Activated naive CD4-positive, alpha-beta T cell treated with anti-CD3 and anti-CD28 coated beads, Interleukin-2, amount 50 U/mL, for 24 hours (primary cell): ENCODE measurements around the gene IRF2BP1.

ENCODE experiments used
- H3K27ac Mint-ChIP-seq: one replicate; pipeline ENCODE4 v1.8.0; 2021; ENCODE audit warnings: mild to moderate bottlenecking, mixed read lengths
- H3K27me3 Mint-ChIP-seq: one replicate; pipeline ENCODE4 v1.8.0; 2021; ENCODE audit warnings: mixed read lengths
- H3K36me3 Mint-ChIP-seq: one replicate; pipeline ENCODE4 v1.8.0; 2021; ENCODE audit warnings: mixed read lengths
- H3K4me1 Mint-ChIP-seq: one replicate; pipeline ENCODE4 v1.8.0; 2021; ENCODE audit warnings: mixed read lengths
- H3K4me3 Mint-ChIP-seq: one replicate; pipeline ENCODE4 v1.8.0; 2021; ENCODE audit warnings: mild to moderate bottlenecking, mixed read lengths
- H3K9me3 Mint-ChIP-seq: one replicate; pipeline ENCODE4 v1.8.0; 2021; ENCODE audit warnings: mixed read lengths

IRF2BP1 gene

DNA sequence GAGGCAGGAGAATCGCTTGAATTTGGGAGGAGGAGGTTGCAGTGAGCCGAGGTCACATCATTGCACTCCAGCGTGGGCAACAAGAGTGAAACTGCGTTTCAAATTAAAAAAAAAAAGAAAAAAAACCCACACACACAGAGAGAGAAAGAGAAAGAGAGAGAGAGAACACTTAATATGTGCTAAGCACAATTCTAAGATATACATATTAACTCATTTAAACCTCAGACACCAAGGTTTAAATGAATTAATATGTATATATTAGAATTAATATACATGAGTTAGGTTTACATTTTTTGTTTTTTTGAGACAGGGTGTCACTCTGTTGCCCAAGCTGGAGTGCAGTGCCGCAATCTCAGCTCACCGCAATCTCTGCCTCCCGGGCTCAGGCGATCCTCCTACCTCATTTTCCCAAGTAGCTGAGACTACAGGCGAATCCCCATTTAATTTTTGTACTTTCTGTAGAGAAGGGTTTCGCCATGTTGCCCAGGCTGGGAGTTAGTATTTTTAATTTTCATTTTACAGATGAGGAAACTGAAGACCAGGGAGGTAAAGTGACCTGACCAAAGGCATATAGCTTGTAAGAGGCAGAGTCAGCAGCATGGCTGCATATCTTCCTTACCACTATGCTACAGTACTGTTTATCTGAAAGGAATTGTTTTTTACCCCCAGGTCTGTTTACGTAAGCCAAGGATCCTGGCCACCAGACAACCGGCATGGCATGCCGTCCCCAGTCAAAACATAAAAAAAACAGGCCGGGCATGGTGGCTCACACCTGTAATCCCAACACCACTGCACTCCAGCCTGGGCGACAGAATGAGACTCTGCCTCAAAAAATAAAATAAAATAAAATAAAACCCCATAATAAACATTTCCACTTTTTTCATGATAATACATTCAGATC lies 25.3 kb downstream of the IRF2BP1 start:
- H3K9me3 Mint-ChIP-seq: no peaks in the 10 kb centered on the region
- H3K4me3 Mint-ChIP-seq: peak overlapping the region; percentile 66
- H3K4me1 Mint-ChIP-seq: peaks cover 38% of the 10 kb centered on the region
- no peak overlapping the region for H3K27ac Mint-ChIP-seq
- peaks cover 2% of the 10 kb centered on the region for H3K36me3 Mint-ChIP-seq
- peaks cover 13% of the 10 kb centered on the region for H3K27me3 Mint-ChIP-seq

DNA sequence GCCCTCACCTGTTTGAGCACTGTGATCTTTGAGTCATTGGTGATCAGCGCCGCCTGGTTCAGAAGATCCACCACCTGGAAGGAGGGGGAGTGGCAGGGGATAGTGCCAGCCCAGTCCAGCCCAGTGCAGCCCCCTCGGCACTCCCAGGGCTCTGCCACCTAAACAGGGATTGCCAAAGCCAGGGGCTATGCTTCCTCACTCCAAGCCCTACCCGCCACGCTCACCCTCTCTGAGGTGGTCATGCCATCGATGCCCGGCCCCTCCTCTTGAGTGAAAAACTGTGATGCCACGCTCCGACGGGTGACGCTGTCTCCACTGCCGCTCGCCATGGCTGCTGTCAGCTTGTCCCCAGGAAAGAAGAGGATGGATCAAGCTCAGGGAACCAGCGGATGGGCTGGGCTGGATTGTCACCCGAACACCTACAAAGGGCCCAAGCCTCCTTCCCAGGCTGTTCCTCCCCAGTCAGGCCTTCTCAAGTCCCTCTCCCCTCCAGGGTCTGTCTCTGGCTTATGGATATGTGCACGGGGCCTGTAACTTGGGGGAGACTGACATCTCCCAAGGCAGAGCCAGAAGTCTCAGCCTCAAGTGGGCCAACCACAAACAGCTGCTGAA lies 31.7 kb downstream of the IRF2BP1 start:
- Mint-ChIP-seq H3K4me1 (peaks cover 18% of the 10 kb centered on the region), H3K4me3 (no peak overlapping the region), H3K36me3 (peaks cover 9% of the 10 kb centered on the region), H3K27ac (no peak overlapping the region), H3K27me3 (no peaks in the 10 kb centered on the region), H3K9me3 (no peaks in the 10 kb centered on the region)

DNA sequence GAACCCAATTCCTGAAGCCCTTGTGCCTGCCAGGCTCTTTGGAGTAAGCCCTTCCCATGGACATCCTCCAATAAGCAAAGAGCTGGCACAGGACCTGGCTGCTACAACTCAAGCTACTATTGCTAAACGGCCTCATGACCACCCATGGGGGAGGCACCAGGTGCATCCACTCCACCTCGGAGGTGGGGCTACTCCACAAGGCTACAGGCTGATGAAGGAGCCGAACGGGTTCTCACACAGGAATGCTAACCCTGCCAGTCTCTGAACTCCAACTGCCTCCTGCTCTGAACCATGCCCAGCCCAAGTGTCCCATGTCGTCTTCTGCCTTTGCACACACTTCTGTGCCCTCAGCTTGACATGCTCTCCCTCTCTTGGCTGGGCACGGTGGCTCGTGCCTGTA lies 33.0 kb downstream of the IRF2BP1 start:
- no peaks in the 10 kb centered on the region for H3K27me3 Mint-ChIP-seq
- H3K4me1 Mint-ChIP-seq: peaks cover 9% of the 10 kb centered on the region
- no peak overlapping the region for H3K27ac Mint-ChIP-seq
- peaks cover 9% of the 10 kb centered on the region for H3K36me3 Mint-ChIP-seq
- no peaks in the 10 kb centered on the region for H3K9me3 Mint-ChIP-seq
- H3K4me3 Mint-ChIP-seq: no peak overlapping the region

DNA sequence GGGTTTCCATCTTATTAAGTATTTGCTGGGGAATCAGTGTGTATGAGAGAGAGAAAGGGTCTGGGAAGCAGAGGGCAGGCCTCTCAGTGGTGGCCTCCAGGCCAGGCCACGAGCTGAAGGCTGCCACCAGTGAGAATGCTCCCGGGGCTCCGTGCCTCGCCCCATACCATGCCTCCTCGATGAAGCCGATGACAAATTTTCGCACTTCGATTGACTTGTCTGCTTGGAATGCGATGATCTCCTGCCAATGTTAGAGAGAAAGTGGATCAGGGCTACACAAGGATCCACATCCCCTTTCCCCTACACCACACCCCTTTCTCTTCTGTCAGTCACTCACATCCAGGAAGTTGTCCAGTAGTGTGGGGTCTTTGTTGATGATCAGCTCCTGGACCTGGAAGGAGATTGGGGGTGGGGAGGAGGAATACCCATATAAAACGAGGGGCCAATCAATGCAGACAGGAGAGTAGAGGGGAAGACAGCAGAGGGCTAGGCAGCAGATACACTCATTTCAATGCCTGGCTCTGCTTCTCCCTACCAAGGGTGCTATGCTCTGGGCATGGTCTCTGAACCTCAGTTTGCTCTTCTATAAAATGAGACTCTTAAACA lies 33.7 kb downstream of the IRF2BP1 start:
- no peak overlapping the region for H3K4me3 Mint-ChIP-seq
- H3K9me3 Mint-ChIP-seq: no peaks in the 10 kb centered on the region
- H3K27ac Mint-ChIP-seq: peak overlapping the region; percentile 68
- peaks cover 10% of the 10 kb centered on the region for H3K36me3 Mint-ChIP-seq
- no peaks in the 10 kb centered on the region for H3K27me3 Mint-ChIP-seq
- H3K4me1 Mint-ChIP-seq: peaks cover 8% of the 10 kb centered on the region

DNA sequence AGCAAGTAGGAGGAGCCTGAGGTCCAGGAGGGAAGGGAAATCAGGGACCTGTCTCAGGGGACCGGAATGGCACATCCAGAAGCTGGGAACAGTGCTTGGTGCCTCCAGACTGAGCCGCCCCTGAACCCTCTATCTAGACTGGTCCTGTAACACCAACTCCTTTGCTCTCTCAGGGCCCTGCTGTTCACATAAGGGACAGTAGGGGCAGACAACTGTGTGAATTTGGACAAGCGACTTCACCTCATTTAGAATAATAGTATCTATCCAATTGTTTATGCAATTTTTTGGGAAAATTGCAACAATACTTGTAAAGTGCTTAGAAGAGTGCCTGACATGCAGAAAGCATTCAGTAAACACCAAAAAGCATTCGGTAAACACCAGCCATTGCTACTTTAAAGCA lies 37.0 kb downstream of the IRF2BP1 start:
- H3K4me1 Mint-ChIP-seq: peaks cover 4% of the 10 kb centered on the region
- H3K36me3 Mint-ChIP-seq: peaks cover 13% of the 10 kb centered on the region
- H3K27me3 Mint-ChIP-seq: no peaks in the 10 kb centered on the region
- H3K4me3 Mint-ChIP-seq: no peak overlapping the region
- no peaks in the 10 kb centered on the region for H3K9me3 Mint-ChIP-seq
- no peak overlapping the region for H3K27ac Mint-ChIP-seq

DNA sequence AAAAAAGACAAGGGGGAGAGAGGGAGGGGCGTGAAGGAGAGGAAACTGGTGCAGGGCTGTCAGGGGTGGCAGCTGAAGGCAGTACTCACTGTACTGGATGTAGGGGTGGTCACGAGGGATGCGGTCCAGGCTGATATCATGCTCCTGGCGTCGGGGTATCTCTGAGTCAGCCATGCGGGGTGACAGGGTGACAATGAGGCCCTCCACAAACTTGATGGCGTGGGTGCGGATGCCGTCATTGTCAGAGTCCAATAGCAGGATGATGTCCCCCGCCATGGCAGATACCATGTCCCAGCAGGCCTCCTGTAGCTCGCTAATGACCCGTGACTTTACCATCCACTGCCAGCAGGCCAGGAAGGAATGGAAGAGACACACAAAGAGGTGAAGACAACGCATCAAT lies 38.3 kb downstream of the IRF2BP1 start:
- H3K9me3 Mint-ChIP-seq: no peaks in the 10 kb centered on the region
- peaks cover 4% of the 10 kb centered on the region for H3K4me1 Mint-ChIP-seq
- no peaks in the 10 kb centered on the region for H3K27me3 Mint-ChIP-seq
- no peak overlapping the region for H3K4me3 Mint-ChIP-seq
- H3K27ac Mint-ChIP-seq: no peak overlapping the region
- peaks cover 13% of the 10 kb centered on the region for H3K36me3 Mint-ChIP-seq

DNA sequence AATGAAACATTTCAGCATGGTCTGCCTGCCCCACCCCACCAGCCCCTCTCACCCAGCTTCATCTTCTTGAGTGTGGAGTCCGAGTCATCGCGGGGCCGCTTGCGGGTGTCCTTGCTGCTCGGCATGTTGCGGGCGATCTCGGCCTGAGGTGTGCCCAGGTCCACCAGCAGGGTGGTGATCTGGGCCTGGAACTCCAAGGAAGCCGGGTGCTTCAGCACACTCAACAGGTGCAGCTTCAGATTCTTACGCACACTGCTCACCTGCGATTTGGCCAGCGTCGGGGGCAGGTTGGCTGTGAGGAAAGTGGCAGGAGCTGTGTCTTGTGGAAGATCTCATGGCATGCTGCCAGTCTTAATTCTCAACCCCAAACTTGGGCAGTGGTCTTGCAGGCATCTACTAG lies 43.7 kb downstream of the IRF2BP1 start:
- no peak overlapping the region for H3K4me3 Mint-ChIP-seq
- no peak overlapping the region for H3K27ac Mint-ChIP-seq
- no peaks in the 10 kb centered on the region for H3K9me3 Mint-ChIP-seq
- peaks cover 4% of the 10 kb centered on the region for H3K4me1 Mint-ChIP-seq
- H3K36me3 Mint-ChIP-seq: peaks cover 16% of the 10 kb centered on the region
- no peaks in the 10 kb centered on the region for H3K27me3 Mint-ChIP-seq

DNA sequence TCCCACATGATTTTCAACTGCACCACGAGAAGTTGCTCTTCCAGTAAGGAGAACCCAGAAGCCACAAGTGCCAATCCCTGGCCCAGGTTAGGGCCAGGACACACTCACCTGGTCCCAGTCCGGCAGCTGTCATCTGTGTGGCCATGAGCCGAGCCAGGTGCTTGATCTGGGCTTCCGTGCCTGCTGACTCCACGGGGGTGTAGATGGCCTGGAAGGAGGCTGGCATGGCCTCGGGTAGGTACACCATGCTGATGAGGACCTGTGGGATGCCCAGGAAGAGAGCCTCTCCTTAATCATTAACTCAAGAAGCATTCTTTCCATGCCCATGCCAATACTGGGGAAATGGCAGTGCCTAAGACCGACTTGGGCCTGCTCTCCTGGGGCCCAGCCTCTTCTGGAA lies 51.0 kb downstream of the IRF2BP1 start:
- Mint-ChIP-seq H3K27me3 (no peaks in the 10 kb centered on the region), H3K36me3 (peaks cover 24% of the 10 kb centered on the region), H3K27ac (no peak overlapping the region), H3K4me3 (no peak overlapping the region), H3K9me3 (no peaks in the 10 kb centered on the region), H3K4me1 (no peaks in the 10 kb centered on the region)
